ENCODE measurements around the gene CYGB.

DNA sequence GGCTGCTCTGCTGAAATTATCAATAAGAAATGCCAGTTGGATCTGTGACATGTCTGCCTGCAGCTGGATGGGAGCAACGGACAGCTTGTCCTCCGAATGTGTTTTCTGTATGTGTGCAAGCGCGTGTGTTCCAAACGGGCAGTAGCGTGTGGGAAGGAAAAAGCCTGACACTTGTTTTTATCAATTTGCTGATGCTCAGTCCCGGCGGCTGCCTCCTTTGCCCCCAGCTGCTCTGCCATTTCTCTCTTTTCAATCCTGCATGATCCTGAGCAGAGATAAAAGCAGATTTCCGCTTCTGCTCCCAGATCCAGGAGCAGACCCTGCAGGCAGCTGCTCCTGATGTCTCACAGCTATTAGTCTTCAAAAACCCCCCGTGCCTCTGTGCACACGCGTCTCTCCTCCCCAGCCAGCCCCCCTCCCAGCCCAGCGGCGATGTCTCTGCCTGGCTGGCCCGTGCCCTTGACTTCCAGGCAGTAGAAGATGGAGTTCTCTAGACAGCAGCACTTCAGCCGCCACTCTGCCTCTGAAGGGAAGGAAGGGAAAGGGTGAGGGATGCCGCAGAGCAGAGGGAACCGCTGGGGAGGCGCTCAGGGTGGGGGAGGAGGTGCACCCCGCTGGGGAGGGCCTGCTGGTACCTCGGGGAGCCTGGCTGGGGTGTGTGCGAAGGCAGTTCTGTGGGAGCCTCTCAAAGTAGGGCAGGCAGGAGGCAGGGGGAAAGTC is 6.5 kb upstream of the CYGB start:
- TF ChIP-seq POLR2A (IDR thresholded peaks at IDR 0.05; ENCODE audit: low read length) (no peak), GATA1 (IDR thresholded peaks at IDR 0.05; ENCODE audit: low read depth, low read length) (no peak)
